Measurements from ENCODE around the gene FANCE.
"Not testable (repeated sequence)": the region's sequence is repeated elsewhere in the genome, so short reads cannot be mapped to it uniquely, and the experiment has no call there.

Gene FANCE

GRCh38 chr6:35432702-35433101 is 19.4 kb upstream of the FANCE start:
- not testable (repeated sequence) for DNase-seq (ENCODE audit: low read depth in 2 of 2)

- DNase-seq (ENCODE audit: low read depth in 2 of 2), result no peak
Observed at GRCh38 chr6:35435074-35435837, 16.9 kb upstream of the FANCE start.

- no peak for DNase-seq (ENCODE audit: low read depth in 2 of 2)
Observed at GRCh38 chr6:35436071-35436857, 15.9 kb upstream of the FANCE start.

GRCh38 chr6:35438378-35439065 is 13.6 kb upstream of the FANCE start:
- DNase-seq (ENCODE audit: low read depth in 2 of 2), result not testable (repeated sequence)

GRCh38 chr6:35439308-35439707 is 12.8 kb upstream of the FANCE start:
- no peak for DNase-seq (ENCODE audit: low read depth in 2 of 2)

GRCh38 chr6:35441205-35441604 is 10.9 kb upstream of the FANCE start:
- no peak for DNase-seq (ENCODE audit: low read depth in 2 of 2)

- DNase-seq (ENCODE audit: low read depth in 2 of 2), result no peak
Observed at GRCh38 chr6:35441642-35442041, 10.5 kb upstream of the FANCE start.

GRCh38 chr6:35442693-35443092 is 9.4 kb upstream of the FANCE start:
- DNase-seq (ENCODE audit: low read depth in 2 of 2), result no peak

- DNase-seq (ENCODE audit: low read depth in 2 of 2), result no peak
Observed at GRCh38 chr6:35443341-35444030, 8.7 kb upstream of the FANCE start.

GRCh38 chr6:35445691-35446090 is 6.4 kb upstream of the FANCE start:
- no peak for DNase-seq (ENCODE audit: low read depth in 2 of 2)

GRCh38 chr6:35448191-35448590 is 3.9 kb upstream of the FANCE start:
- DNase-seq (ENCODE audit: low read depth in 2 of 2), result no peak

- DNase-seq (ENCODE audit: low read depth in 2 of 2), result no peak
Observed at GRCh38 chr6:35449287-35449881, 2.8 kb upstream of the FANCE start.

- no peak for DNase-seq (ENCODE audit: low read depth in 2 of 2)
Observed at GRCh38 chr6:35451354-35452182, 570 bp upstream of the FANCE start.

GRCh38 chr6:35453236-35453635 is 1.1 kb downstream of the FANCE start:
- DNase-seq (ENCODE audit: low read depth in 2 of 2), result no peak

- DNase-seq (ENCODE audit: low read depth in 2 of 2), result no peak
Observed at GRCh38 chr6:35454391-35455110, 2.4 kb downstream of the FANCE start.

- DNase-seq (ENCODE audit: low read depth in 2 of 2), result no peak
Observed at GRCh38 chr6:35457907-35458306, 5.8 kb downstream of the FANCE start.

- DNase-seq (ENCODE audit: low read depth in 2 of 2), result no peak
Observed at GRCh38 chr6:35461270-35461669, 9.1 kb downstream of the FANCE start.

GRCh38 chr6:35463292-35463691 is 11.2 kb downstream of the FANCE start:
- no peak for DNase-seq (ENCODE audit: low read depth in 2 of 2)

- DNase-seq (ENCODE audit: low read depth in 2 of 2), result no peak
Observed at GRCh38 chr6:35465646-35466045, 13.5 kb downstream of the FANCE start.
